HEK293 (cell line): ENCODE measurements around the gene COL9A3.

Experiments used
- FEZF1 ChIP-seq: fragments of 450-650 bp; formaldehyde crosslinking; IDR thresholded peaks from 2 replicates; pipeline ENCODE4 v1.5.1; 2016; ENCODE audit warnings: missing biosample characterization, missing genetic modification characterization
- INSM2 ChIP-seq: fragments of 450-650 bp; formaldehyde crosslinking; IDR thresholded peaks from 2 replicates; pipeline ENCODE4 v1.5.1; 2016; ENCODE audit warnings: missing biosample characterization, missing genetic modification characterization
- KLF9 ChIP-seq: fragments of 450-650 bp; formaldehyde crosslinking; IDR thresholded peaks from 2 replicates; pipeline ENCODE4 v1.5.1; 2016; ENCODE audit warnings: missing biosample characterization, missing genetic modification characterization, low read depth
- MEIS1 ChIP-seq: sonication (generic); formaldehyde crosslinking; IDR thresholded peaks from 2 replicates; pipeline ENCODE4 v1.8.1; 2022; ENCODE audit warnings: missing genetic modification reagents, mild to moderate bottlenecking, borderline replicate concordance
- PRDM10 ChIP-seq: fragments of 450-650 bp; formaldehyde crosslinking; IDR thresholded peaks from 2 replicates; pipeline ENCODE4 v1.5.1; 2016; ENCODE audit warnings: missing biosample characterization, missing genetic modification characterization
- RBAK ChIP-seq: fragments of 450-650 bp; formaldehyde crosslinking; IDR thresholded peaks from 2 replicates; pipeline ENCODE4 v1.5.1; 2016; ENCODE audit warnings: missing biosample characterization, missing genetic modification characterization
- SALL2 ChIP-seq: fragments of 450-650 bp; formaldehyde crosslinking; IDR thresholded peaks from 2 replicates; pipeline ENCODE4 v1.5.0; 2017; ENCODE audit warnings: missing biosample characterization, mild to moderate bottlenecking, missing genetic modification characterization, borderline replicate concordance
- SCRT2 ChIP-seq: fragments of 450-650 bp; formaldehyde crosslinking; IDR thresholded peaks from 2 replicates; pipeline ENCODE4 v1.5.1; 2016; ENCODE audit warnings: missing biosample characterization, missing genetic modification characterization
- TSHZ1 ChIP-seq: fragments of 450-650 bp; formaldehyde crosslinking; IDR thresholded peaks from 2 replicates; pipeline ENCODE4 v1.5.1; 2016; ENCODE audit warnings: missing biosample characterization, missing genetic modification characterization, borderline replicate concordance
- ZBTB21 ChIP-seq: fragments of 450-650 bp; formaldehyde crosslinking; IDR thresholded peaks from 2 replicates; pipeline ENCODE4 v1.5.1; 2017; ENCODE audit warnings: missing biosample characterization, missing genetic modification characterization
- ZNF148 ChIP-seq: fragments of 450-650 bp; formaldehyde crosslinking; IDR thresholded peaks from 2 replicates; pipeline ENCODE4 v1.5.0; 2017; ENCODE audit warnings: missing biosample characterization, missing genetic modification characterization, borderline replicate concordance
- ZNF169 ChIP-seq: fragments of 450-650 bp; formaldehyde crosslinking; IDR thresholded peaks from 2 replicates; pipeline ENCODE4 v1.5.1; 2016; ENCODE audit warnings: missing biosample characterization, missing genetic modification characterization
- ZNF239 ChIP-seq: fragments of 450-650 bp; formaldehyde crosslinking; IDR thresholded peaks from 2 replicates; pipeline ENCODE4 v1.5.1; 2016; ENCODE audit warnings: missing biosample characterization, missing genetic modification characterization
- ZNF248 ChIP-seq: fragments of 450-650 bp; formaldehyde crosslinking; IDR thresholded peaks from 2 replicates; pipeline ENCODE4 v1.5.1; 2017; ENCODE audit warnings: missing biosample characterization, missing genetic modification characterization
- ZNF366 ChIP-seq: fragments of 450-650 bp; formaldehyde crosslinking; conservative IDR thresholded peaks from 2 replicates; pipeline ENCODE4 v1.5.1; 2016; ENCODE audit warnings: missing biosample characterization, missing genetic modification characterization
- ZNF416 ChIP-seq: fragments of 450-650 bp; formaldehyde crosslinking; IDR thresholded peaks from 2 replicates; pipeline ENCODE4 v1.5.1; 2016; ENCODE audit warnings: missing biosample characterization, missing genetic modification characterization
- ZNF449 ChIP-seq: fragments of 450-650 bp; formaldehyde crosslinking; IDR thresholded peaks from 2 replicates; pipeline ENCODE4 v1.5.1; 2017; ENCODE audit warnings: missing biosample characterization, mild to moderate bottlenecking, missing genetic modification characterization, moderate library complexity
- ZSCAN4 ChIP-seq: fragments of 450-650 bp; formaldehyde crosslinking; IDR thresholded peaks from 2 replicates; pipeline ENCODE4 v1.5.1; 2017; ENCODE audit warnings: missing biosample characterization, missing genetic modification characterization

The COL9A3 gene

GRCh38 chr20:62795023-62795761, 21.7 kb upstream of the COL9A3 start (continued):
- TF ChIP-seq TSHZ1 (tag by site-specific recombination) (no peak), MEIS1 (CRISPR knock-in tag) (no peak), ZBTB21 (tag by site-specific recombination) (0 out of 2 replicates have a peak, but pooled peaks have one; percentile 1), ZNF148 (tag by site-specific recombination) (no peak), INSM2 (0 out of 2 replicates have a peak, but pooled peaks have one; percentile 12), ZNF169 (no peak), ZNF239 (no peak; the same call in 1 of the 2 replicates), FEZF1 (no peak), ZNF248 (tag by site-specific recombination) (no peak), KLF9 (tag by site-specific recombination) (no peak), SCRT2 (peak; percentile 11; the same call in 1 of the 2 replicates), ZNF416 (tag by site-specific recombination) (no peak), PRDM10 (tag by site-specific recombination) (no peak), ZNF366 (tag by site-specific recombination) (no peak), ZNF449 (no peak), ZSCAN4 (tag by site-specific recombination) (no peak; the same call in 1 of the 2 replicates), SALL2 (tag by site-specific recombination) (no peak), RBAK (tag by site-specific recombination) (no peak)
